Pons (tissue), 1 donor: ENCODE results near the gene TRPV2.

Experiments used
- DNase-seq: peaks from one replicate; pipeline ENCODE4 v3.0.0-alpha.2; 2016; ENCODE audit warnings: low spot score

Gene TRPV2

GRCh38 chr17:16455997-16456741 lies 40.8 kb downstream of the TRPV2 start:
- DNase-seq, result no peak

DNA sequence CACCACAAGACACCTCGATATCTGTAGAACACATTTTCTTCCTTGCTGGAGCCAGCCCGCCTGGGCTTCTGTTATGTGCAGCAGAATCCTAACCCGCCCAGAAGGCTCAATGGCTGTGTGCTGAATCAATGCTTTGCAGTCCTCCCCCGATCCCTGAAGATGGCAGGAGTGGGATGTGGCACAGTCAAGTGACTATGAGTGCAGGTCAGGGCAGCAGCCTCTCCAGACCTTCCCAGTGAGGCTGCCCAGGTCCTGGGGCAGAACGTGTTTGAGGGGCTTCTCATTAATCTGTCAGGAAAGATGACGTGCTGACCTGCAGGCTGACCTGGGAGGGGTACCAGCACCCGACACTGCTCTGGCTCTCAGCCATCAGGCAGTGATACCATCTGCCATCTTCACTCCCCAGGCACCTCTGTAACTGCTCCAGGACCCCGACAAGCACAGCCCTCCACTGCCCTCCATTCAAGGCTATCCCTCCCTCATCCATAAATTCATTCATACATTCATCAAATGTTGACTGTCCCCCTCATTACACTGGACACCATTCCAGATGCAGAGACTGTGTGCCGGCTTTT lies 41.5 kb downstream of the TRPV2 start:
- DNase-seq, result no peak

DNA sequence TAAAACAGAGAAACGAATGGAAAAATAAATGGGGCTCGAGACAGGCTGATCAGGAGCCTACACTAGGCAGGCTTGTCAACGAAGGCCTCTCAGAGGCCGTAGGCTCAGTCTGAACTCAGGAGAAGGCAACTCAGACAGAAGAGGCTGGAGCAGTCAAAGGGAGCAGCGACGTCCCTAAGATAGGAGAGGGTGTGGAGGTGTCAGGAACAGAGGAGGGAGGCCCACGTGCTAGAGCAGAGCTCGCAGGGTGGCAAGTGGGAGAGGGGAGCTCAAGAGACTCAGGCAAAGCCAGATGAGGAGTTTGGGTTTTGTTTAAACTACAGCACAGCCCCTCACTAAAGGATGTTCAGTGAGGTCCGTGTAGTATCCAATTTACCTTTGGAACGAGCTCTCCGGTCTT lies 43.9 kb downstream of the TRPV2 start:
- no peak for DNase-seq

DNA sequence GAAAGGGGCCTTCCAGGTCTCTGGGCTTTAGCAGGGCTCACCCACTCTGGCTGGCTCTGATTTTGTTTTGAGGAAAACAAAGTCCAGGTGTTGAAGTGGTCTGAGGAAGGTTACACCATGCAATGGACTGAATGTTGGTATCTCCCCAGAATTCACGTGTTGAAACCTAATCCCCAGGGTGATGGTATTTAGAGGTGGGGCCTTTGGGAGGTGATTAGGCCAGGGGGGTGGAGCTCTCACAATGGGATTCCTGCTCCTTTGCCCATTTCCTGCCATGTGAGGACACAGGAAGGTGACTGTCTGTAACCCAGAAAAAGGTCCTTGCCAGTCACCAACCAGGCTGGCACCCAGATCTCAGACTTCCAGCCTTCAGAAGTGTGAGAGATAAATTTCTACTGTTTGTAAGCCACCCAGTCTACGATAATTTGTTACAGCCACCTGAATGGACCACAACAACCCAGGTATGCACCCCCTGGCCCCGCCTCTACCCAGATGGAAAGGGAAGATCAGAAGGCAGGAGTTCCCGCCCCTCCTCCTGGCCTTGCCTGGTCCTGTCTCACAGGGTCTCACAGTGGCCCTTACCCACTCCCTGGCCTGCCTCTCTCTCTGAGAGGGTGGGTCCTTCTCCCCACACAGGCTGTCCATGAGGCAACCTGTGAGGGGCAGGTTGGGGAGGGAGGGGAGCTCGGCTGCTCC lies 44.6 kb downstream of the TRPV2 start:
- DNase-seq, result no peak

- DNase-seq, result no peak
These were observed 45.6 kb downstream of the TRPV2 start for GRCh38 chr17:16460796-16461605.

DNA sequence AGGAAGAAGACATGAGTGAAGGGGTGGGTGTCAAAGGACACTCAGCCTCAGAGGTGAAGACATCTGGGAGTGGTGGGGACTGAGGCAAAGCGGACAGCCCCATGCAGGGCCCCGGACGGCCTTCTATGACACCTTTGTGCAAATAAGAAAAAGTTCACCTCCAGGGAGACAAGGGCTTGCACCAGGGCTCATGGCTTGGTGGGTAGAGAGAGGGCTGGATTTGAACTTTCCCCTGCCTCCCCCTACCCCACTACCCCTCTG lies 46.2 kb downstream of the TRPV2 start:
- DNase-seq, result no peak

GRCh38 chr17:16462070-16462864 lies 46.9 kb downstream of the TRPV2 start:
- no peak for DNase-seq

DNA sequence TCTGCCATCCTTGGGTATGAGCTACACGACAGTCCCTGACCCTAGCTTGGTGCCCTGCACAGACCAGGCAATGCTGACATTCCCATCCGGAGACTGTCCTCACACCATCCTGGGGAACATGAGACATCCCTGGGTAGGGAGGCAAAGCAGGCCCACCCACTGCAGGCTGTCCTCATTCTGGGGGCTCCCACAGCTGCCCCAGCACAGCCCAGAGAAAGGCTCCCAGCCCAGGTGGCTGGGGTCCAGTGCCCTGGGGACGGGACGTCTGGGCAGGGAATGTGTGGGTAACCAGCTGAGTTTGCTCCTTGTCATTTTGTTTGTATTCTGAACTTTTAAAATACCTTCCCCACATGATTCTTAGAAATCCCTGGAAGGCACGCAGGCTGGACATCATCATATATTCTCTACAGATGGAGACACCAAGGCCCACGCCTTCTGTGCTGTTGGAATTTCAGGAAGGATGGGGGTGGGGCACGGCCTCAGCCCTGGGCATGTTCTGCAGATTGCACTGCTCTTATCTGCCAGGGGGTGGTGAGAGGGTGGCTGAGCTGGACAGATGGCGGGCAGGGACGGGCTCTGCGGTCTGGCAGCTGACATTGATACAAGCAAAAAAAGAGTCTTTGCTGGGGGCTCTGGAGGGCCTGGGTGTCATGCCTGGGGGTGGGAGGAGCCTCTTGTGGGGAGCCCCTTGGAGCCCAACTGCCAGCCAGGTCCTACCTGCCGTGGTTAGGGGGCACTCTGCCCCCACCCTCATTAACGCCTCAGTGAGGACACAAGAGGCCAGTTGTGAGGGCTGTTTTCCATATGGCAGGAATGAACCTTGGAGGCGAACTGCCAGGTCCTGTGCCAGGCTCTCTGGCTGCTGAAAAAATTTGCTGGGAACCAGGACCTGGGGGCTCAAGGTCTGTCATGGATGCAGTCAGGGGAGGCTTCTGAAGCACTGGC lies 48.3 kb downstream of the TRPV2 start:
- no peak for DNase-seq

DNA sequence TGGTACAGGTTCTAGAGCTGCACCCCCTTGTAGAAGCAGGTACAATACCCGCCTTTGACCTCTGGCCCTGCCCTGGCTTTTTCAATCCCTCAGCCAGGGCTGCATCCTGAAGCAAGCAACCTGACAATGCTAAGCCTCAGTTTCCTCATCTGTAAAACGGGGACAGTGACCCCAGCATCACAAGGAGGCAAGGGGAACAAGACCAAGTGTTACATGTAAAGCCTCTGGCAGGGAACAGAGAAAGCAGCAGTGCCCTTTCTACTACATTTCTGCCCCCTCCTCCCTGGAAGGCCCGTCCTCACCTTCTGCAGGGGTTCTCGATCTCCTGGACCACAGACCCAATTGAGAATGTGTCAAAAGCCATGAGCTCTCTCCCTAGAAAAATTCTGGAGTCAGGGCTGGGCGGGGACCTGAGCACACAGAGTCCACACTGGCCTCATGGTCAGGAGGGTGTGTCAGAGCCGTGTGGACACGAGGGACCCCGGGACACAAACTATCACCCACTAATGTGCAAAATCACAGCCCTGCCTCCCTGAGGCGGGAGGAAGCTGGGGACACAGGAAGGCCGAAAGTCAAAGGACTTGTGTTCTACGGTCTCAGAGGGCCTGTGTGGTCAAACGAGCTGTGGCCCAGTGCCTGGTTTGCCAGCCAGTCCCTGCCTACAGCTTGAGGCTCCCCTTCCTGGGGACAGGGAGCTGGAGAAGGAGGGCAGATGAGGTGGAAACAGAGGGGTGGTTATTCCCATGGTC lies 49.1 kb downstream of the TRPV2 start:
- DNase-seq, result no peak

- DNase-seq, result no peak
These were observed 49.6 kb downstream of the TRPV2 start for GRCh38 chr17:16465052-16465312.

GRCh38 chr17:16465861-16466338 lies 50.5 kb downstream of the TRPV2 start:
- no peak for DNase-seq

DNA sequence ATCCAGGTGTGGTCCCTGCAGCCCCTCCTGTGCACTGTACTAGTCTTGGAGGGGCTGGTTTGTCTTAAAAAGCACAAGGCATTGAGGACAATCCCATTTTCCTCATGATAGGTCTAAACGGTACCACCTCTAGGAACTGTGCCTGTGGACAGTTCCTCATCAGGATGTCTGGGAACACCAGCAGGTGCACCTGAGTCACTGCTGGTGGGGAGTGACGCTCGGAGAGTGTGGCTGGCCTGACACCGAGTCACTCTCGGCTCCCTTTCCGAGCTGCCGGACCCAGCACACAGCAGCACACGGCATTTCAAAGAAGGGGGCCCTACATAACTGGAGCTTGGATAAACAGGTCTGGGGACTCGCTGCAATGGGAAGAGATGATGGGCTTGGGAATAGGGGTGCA lies 51.0 kb downstream of the TRPV2 start:
- DNase-seq, result no peak

DNA sequence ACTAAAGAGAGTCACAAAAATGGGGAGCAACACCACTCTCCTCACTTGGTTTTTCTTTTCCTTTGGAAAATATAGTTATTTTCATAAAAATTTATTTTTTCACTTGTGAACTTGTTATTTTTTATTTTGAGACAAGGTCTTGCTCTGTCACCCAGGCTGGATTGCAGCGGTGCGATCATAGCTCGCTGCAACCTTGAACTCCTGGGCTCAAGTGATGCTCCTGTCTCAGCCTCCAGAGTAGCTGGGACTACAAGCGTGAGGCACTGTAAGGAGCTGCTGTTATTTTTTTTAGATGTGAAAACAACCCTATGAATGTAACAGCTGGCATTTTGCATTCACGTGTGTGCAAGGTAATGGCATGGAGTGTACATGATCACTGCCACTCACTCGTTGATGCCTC lies 51.7 kb downstream of the TRPV2 start:
- no peak for DNase-seq

- no peak for DNase-seq
These were observed 52.5 kb downstream of the TRPV2 start for GRCh38 chr17:16467886-16468285.

DNA sequence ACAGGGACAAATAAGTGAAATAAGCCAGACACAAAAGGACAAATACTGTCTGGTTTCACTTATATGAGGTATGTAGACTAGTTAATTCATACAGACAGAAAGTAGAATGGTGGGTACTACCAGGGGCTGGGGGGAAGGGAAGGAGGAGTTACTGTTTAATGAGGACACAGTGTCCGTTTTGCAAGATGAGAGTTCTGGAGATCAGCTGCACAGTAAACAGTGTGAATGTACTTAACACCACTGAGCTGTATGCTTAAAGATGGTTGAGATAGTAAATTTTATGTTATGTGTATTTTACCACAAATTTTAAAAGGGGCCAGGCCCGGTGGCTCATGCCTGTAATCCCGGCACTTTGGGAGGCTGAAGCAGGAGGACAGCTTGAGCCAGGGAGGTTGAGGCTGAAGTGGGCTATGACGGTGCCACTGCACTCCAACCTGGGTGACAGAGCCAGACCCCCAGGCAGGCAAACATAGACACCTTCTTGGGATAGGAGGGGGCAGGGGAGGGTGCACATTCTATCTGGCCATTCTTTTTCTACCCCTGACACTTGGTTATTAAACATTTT lies 53.1 kb downstream of the TRPV2 start:
- no peak for DNase-seq

DNA sequence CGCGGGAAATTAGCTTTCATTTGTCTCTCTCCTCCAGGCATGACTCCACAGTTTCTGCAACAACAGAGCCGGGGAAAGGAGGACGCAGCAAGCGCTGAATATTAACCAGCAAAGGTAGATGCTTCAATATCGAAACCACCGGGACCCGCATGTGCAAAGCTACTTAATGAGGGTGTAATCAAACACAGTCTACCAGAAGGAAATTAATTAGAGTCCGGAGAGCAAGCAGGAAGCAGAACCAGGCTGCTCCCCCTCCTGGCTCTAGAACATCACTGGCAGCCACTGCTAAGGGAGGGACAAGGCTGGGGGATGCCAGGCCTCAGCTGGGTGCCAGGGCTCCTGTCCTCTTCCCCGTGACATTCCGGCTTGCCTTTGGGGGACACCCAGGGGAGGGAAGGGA lies 54.9 kb downstream of the TRPV2 start:
- DNase-seq, result no peak

DNA sequence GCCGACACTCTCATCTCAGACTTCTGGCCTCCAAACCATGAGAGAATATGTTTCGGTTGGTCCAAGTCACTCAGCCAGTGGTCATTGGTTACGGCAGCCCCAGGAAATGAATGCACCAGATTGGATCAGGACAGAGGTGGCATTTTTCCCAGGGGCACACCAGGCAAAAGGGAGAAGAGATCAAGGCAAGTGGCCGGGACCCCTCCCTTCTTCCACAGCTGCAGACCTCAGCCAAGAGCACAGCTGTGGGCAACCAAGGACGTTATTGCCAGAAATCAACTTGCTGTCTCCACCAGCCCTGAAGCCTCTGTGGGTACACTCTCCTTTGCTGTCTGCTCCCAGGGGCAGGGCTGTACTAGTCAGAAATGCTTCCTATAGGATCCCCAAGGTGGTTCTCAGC lies 55.9 kb downstream of the TRPV2 start:
- DNase-seq, result no peak

DNA sequence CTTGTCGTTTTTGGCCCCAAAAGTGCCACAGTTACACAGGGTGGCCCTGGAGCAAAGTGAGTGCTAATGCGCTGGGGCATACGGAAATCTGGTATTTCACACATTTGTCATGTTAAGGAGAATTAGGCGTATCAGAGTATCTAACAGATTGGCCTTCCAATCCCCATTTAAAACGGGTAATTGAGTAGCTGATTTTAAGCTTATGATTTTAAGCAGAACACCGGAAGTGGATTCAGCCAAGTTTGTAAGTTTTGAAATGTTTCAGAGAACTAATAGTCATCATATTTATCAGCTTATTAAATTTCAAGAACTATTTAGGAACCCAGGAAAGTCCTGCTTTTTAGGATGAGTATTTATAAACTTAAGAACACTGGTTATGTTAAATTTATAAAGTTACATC lies 57.2 kb downstream of the TRPV2 start:
- DNase-seq, result no peak

GRCh38 chr17:16473044-16474011 lies 58.0 kb downstream of the TRPV2 start:
- DNase-seq, result no peak
